Ovary (tissue), 3 donors: ENCODE results near the gene ITGAL.

Experiments
- CTCF ChIP-seq, 3 donors: fragments of 450-650 bp in 2 of 3; fragments of 200-600 bp in 1 of 3; IDR thresholded peaks; one replicate each; pipeline versions ENCODE4 v1.5.1 to v1.8.0; 2016 to 2022; ENCODE audit warnings: antibody characterized with exemption in 3 of 3, mild to moderate bottlenecking in 1 of 3
- EP300 ChIP-seq: sonication (generic); formaldehyde crosslinking; IDR thresholded peaks from one replicate; pipeline ENCODE4 v1.6.1; 2017; ENCODE audit warnings: antibody characterized with exemption
- donor health status: DM: no; HTN: no; CAD: no.

- TF ChIP-seq CTCF (IDR thresholded peaks at IDR 0.05) (no peak), EP300 (no peak)
Observed at GRCh38 chr16:30567160-30567990, 94.8 kb downstream of the ITGAL start.
